ENCODE data around the gene TAS2R38.
"Not testable (repeated sequence)": the region's sequence is repeated elsewhere in the genome, so short reads cannot be mapped to it uniquely, and the experiment has no call there.

Gene TAS2R38

DNA sequence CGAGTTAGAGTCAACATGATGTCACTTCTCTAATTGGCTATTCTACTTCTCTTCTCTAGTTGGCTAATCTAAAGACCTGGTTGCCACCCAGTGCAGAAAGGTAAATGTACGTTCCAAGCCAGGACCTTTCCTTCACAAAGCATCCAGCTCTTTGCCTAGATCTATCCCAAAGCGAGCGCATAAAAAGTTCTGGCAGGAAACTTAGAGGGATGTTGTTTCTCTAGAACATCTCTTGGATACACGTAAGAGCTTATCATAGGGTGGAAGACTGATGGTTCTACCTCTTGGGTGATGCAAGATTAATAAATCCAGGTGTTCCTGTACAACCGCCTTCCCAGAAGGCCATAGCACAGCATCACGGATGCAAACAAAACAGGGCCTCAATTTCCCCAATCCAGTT is at the start of gene TAS2R38:
Gene TAS2R38, minus strand, starts transcription at position 101 of the 400 bp plus-strand sequence. Its CDS starts 84 bp downstream, at position 17.
- no peak for DNase-seq (ENCODE audit: low read depth)

DNA sequence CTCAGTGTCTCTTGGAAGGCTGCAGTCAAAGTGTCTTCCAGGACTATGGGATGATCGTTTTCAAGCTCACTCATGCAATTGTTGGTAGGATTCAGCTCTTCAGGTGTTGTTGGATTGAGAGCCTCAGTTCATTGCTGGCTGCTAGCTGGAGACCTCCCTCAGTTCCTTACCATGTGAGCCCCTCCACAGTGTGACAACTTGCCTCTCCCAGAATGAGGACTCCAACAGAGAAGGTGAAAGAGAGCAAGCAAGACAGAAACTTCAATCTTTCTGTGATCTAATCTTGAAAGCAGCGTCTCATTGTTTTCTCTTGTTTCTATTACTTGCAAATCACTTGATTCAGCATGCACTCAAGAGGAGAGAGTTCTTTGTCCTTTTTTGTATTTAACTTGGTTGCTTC is 44.6 kb upstream of the TAS2R38 start:
- DNase-seq (ENCODE audit: low read depth), result no peak

DNA sequence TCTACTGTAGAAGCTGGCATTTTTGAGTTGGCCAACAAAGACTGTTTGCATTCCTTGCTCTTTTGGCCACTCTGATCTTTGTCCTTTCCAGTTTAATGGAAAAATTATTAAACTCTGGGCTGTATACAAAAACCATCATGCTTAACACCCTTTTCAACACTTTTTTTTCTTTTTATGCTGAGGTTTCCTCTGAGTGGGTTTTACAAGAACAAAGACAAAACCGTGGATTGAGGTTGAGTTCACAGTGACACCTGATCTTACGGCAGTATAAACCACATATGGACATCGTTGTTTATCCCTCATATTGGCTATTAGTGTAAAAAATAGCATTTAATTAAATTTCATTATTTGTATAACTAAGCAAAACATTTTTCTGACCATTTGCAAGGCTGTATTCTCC is 43.9 kb upstream of the TAS2R38 start:
- no peak for DNase-seq (ENCODE audit: low read depth)

DNA sequence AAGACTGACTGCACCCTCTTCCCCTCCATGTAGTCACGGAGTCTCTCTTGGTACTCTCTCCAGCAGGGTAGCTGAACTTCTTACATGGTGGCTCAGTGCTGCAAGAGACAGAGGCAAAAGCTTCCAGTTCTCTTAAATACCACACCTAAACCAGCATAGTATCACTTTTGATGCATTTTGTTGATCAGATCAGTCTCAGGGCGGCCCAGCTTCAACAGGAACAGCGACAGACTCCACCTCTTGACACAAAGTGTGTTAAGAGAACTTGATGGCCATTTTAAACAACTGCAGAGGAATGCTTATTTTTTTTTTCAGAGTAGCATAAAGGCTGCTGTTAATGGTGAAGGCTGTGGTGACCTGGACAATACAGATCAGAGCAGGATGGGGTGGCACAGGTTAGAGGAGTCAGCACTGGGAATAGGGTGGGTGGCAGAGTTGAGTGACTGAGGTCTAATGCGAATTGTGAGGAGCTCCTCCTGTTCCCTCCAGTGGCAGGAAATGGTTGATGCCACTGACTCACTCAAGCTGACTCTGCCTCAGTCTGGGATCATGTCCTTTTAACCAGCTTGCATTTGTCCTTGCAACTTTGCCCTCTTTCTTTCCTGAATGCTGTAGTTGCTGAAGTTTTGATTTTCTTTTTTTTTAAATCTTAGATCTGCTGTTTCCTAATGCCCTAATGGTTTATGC is 39.4 kb upstream of the TAS2R38 start:
- no peak for DNase-seq (ENCODE audit: low read depth)

DNA sequence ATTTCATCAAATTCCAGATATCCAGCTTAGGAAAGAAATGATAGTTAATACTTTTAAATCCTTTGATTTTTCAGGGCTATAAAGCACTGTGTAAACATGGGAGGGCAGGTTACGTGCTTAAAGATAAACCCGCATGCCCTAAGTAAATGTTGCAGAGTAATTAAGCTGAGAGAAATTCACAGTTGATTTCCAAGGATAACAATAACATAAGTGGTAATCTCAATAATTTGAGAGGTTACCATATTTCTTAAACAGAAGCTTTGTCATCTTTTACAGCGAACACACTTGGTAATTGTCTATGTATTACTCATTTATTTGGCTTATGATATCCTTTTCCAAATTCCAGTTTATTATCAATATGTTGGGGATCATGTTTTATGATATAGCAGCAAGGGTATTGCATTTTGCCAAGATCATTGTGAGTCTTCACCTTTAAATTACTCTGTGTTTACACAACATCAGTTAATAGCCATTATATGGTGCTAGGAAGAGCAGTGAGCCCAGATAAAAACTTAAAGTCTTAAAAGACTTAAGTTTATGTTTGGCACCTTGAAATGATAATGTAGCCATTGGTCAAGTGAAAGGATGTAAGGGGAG is 37.5 kb upstream of the TAS2R38 start:
- DNase-seq (ENCODE audit: low read depth), result no peak

DNA sequence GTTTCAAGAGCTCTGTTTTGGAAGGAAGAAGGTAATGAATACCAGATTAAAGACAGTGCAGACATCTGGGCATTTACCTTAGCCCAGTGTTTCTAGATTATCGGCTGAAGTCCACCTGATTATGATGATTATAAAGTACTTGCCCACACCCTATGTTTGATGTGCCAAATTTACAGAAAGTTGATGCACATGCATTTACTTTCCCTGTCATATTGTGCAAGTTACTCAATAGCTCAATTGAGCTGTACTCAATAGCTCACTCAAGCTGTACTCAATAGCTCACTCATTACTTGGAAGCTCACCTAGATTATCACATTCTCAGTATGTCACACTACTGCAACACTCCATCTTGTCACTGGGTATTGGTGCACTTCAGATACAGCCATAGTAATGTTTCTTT is 35.6 kb upstream of the TAS2R38 start:
- no peak for DNase-seq (ENCODE audit: low read depth)

DNA sequence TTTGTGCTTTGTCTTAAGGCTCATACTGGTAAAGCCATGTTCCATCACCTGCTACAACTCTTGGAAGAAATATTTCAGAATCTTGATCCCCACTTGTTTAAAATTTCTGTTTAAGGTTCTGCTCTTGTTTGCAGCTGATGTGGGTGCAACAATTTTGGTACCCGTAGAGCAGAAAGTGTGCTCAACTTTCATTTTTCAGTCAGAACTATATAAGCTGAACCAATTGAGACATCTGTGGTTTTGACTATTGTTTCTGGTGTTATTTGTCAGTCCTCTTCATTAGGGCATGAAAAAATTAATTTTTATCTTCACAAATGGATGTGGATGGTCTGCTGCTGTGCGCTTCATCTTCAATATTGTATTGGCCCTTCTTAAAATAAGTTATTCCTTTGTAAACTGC is 33.0 kb upstream of the TAS2R38 start:
- DNase-seq (ENCODE audit: low read depth), result no peak

DNA sequence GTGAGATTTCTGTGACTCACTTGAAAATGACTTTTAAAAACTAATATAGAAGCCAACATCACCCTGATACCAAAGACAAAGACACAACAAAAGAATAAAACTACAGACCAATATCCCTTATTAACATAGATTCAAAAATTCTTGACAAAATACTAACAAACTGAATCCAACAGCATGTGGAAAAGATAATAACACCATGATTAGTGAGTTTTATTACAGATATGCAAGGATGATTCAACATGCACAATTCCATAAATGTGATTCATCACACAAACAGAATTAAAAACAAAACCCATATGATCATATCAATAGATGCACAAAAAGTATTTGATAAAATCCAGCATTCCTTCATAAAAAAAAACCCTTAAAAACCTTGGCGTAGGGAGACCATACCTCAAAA is 28.6 kb upstream of the TAS2R38 start:
- DNase-seq (ENCODE audit: low read depth), result no peak

DNA sequence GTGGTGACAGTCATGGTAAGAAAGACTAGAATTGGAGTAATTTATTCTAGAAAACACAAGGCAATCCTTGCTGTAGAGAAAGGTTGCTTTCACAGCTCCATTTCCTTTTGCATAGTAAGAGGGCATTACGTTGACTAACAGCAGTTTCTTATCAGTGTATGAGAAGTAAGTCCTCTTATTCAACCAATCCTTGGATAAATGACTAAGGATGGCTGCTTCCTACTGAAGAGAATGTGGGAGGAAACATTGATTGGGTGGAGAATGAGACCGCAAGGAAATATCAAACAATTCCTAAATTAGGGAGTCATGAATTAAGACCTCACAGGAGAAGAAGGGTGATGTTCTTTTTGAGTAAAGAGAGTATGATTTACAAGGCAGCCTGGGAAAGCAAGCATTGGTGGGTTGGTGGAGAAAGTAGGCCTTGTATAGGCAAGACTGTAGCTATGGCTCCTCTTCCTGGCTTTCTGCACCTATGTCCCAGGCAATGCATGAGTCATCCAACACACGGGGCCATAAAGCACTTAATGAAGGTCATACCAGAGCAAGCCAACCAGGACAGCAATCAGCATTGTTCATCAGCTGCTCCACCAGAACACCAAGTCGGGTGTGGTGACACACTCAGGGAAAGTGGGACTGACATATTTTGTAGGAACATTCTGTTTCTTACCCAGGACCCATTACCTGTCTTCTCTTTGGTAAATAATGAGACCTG is 27.7 kb upstream of the TAS2R38 start:
- DNase-seq (ENCODE audit: low read depth), result no peak

DNA sequence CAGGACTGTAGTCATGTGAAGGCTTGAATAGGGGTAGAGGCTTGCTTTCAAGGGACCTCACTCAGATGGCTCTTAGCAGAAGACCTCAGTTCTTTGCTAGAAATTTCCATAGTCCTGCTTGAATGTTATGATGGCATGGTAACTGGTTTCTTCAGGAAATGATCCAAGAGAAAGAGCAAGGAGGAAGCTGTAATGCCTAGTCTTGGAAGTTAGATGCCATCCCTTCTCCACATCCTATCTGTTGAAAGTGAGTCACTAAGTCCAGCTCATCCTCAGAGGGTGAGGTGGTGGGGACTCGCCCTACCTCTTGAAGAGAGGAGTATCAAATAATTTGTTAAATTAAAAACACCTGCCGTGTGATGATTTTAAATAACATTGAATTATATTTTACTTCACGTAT is 26.7 kb upstream of the TAS2R38 start:
- no peak for DNase-seq (ENCODE audit: low read depth)

DNA sequence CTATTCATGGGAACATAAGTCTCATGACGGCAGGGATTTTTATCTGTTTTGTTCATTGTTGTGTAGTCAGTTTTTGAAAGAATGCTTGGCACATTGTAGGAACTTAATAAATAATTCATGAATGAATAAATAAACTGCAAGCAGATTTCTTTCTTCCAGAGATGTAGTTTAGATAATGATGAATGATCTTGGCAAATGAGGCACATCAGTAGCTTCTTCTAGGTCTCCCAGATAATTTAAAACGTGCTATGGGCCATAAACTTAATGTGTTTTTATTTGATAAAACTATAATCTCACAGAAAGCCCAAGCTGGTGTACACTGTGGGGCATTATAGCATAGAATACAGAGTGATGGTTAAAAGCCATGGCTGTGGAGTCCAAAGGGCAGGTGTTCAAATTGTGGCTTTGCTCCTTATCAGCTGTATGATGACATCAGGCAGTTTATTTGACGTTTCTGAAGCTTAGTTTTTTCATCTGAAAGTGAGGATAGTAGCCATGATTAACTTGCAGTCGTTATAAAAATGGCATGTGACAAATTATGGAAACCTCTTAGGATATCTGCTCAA is 25.6 kb upstream of the TAS2R38 start:
- no peak for DNase-seq (ENCODE audit: low read depth)

DNA sequence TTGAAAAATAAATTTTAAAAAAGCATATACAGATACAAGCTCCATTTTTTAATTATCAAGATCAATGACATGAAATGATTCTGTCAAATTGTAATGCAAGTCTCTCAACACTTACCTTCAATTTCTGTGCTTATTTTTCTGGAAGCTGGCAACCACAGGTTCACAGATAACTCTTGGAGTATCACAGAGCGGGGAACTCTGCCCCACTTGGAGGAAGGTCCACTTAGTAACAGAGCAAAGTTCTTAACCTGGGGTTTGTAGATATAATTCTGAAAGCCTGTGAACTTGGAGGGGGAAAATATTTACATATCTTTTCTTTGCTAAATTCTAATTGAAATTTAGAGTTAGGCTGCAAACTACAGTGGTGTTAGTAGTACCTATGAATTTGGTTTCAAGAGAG is 19.8 kb upstream of the TAS2R38 start:
- no peak for DNase-seq (ENCODE audit: low read depth)

DNA sequence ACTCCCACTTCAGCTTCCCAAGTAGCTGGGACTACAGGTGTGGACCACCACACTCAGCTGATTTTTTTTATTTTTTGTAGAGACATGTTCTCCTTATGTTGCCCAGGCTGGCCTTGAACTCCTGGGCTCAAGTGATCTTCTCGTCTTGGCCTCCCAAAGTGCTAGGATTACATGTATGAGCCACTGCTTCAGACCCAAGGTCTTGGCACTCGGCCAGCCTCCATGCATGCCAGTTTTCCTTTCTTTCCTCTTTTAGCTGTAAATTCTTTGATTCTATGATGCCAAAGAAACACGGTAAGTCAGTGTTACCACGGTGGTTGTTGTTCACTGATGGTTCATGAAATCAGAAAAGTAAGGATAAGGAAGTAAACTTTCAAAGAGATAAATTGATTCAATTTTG is 19.1 kb upstream of the TAS2R38 start:
- DNase-seq (ENCODE audit: low read depth), result no peak

DNA sequence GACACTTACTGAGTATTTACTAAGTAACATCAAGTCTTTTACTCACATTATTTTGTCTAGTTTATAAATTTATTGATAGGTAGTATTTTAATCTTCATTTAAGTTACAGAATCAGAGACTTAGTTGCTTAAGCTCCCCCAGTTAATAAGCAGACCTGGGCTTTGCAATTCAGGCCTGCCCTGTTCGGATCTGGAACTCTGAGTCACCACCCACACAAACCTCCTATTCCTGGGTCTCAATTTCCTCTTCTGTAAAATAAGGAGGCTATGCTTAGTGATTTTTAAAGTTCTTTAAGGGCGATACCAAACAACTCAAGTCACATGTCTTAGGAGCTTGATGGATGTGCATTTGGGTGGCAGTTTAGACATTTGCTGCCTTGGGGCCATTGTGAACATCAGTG is 18.6 kb upstream of the TAS2R38 start:
- DNase-seq (ENCODE audit: low read depth), result no peak

DNA sequence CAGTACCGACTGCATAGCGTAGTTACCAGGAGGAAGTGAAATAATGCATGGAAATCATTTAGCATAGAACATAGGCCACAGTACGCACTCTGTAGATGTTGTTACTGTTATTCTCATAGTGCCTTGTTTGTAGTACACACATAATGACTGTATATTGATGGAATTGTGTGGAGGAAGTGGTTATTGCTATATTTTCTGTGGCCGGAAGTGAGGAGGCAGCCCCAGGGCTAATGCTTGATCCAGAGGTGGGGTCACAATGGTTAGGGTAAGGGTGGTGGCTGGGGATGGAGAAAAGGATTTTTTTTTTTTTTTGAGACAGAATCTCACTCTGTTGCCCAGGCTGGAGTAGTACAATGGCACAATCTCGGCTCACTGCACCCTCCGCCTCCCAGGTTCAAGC is 17.6 kb upstream of the TAS2R38 start:
- DNase-seq (ENCODE audit: low read depth), result no peak

DNA sequence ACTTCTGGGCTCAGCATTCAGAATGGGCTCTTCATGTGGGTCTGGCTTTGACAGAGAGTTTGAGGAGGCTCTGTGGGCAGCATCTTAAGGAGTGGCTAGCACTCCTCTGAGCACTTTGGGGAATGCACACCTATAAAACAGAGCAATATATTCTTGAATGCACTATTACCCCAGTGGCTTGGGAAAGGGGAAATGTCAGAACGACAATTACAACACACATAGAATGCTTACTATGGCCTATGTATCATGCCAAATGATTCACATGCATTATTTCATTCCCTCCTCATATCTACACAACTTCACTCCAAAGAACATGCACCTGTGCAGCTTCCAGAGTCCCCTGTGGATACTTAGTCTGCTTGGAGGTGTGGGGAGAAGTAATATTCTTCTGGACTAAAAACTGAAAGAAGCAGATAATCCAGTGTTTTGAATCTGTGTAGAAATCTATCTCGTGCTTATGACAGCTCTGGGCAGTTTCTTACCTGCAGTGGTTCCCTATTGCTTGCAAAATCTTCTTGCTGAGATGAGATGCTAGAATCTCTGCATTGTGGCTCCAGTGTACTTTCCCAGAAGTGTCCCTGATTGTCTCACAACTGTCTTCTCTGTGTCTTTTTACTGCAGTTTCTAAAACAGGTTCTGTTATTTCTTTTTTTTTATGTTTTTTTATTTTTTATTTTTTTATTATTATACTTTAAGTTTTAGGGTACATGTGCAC is 16.6 kb upstream of the TAS2R38 start:
- no peak for DNase-seq (ENCODE audit: low read depth)

DNA sequence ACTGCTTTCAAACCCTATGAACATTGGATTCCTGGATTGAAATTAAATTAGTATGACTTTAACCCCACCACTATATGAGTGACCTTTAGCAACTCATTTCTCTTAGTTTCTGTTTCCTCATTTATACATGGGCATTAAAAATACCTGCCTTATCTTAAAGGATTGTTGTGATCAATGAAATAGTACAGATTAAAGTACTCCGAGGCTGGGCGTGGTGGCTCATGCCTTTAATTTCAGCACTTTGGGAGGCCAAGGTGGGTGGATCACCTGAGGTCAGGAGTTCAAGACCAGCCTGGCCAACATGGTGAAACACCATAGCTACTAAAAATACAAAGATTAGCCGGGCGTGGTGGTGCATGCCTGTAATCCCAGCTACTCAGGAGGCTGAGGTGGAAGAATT is 14.2 kb upstream of the TAS2R38 start:
- DNase-seq (ENCODE audit: low read depth), result not testable (repeated sequence)

DNA sequence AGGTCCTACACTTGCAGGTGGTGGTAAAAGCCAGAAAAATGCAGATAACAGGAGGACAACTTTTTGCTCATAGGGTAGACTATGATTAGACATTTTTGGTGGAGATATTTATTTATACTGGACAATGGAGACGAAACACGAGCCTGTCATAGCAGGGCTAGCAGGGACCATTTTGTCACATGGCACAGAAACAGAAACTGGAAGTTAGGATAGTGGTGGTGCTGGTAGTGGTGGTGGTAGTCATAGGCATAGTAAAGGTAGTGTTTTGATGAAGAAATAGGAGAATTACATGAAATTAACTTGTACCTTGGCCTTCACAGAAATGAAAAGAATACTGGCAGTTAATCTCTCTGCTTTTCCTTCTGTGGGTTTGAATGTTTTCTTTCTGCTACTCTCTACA is 13.3 kb upstream of the TAS2R38 start:
- DNase-seq (ENCODE audit: low read depth), result no peak

DNA sequence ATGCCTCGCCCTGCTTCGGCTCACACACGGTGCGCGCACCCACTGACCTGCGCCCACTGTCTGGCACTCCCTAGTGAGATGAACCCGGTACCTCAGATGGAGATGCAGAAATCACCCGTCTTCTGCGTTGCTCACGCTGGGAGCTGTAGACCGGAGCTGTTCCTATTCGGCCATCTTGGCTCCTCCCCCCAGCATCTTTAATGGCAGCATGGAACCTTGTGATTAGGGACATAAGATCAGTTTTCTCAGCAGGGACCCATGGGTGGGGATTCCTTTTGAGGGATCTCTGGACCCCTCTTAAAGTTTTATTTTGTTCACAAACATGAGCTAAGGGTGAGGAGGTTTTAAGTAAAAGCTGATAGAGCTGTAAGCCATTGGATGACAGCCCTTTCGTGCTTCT is 12.4 kb upstream of the TAS2R38 start:
- DNase-seq (ENCODE audit: low read depth), result not testable (repeated sequence)

DNA sequence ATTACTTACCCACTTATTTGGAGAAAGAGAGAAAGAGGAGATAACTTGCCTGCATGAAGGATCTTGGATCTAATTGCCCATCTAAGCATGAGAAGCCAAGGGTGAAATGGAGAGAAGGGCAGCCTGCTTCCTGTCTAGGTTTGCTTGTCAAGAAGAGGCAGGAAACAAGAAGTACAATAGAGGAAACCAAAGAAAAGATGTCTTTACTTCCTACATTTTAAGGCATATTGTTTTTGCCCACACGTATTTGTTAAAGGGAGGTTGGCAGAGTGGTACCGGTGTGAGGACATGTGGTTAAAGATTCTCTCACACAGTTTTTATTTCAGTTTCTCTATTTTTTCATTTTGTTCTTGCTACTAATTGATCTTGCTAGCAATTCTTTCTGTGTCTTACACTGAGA is 6.0 kb upstream of the TAS2R38 start:
- DNase-seq (ENCODE audit: low read depth), result no peak

DNA sequence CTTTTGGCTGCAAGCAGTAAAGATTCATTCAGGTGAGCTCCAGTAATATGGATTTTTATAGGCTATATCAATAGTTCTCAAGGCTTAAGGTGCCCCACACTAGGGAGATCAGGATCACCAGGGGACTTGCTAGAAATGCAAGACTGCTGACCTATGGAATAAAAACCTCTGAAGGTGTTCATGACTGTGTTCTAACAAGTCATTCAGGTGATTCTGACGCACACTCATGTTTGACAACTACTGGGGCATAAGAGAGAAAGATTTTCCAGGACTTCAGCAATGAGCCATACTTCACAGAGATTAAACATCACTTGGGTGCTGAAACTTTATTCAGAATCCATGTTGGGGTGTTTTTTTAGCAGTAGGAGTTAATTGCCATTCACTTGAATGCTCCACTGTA is 4.8 kb upstream of the TAS2R38 start:
- DNase-seq (ENCODE audit: low read depth), result no peak

DNA sequence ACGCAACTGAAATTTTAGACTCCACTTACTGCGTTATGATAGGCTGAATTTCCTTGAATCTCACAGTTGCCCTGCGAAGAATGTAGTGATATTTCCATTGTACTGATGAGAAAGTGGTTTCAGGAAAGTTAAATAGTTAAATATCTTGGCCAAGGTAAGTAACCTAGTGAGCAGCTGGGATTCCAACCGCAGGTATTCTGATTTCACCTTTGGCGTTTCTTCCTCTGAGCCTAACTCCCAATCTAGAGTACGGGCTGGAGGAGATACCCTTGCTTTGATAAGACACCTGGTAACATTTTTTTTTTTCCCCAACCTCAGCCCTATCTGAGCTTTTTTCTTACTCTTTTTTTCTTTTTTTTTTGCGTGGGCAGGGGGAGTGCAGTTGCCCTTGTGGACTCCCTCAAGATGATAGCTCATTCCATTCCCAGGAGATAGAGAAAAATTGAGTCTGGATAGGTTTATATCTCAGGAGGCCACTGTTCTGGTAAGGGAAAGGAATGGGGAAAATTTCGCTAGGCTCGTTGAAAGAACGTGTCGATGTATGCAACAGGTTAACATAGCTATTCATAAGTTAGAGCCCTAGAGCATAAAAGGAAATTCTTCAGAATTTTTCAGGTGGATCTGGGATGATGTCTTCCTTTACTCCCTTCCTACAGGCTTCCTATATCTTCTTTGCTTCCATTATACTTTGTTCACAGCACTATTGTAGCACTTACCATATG is 3.1 kb upstream of the TAS2R38 start:
- DNase-seq (ENCODE audit: low read depth), result no peak
